GM12864 (cell line): Measurements from ENCODE around the gene PAPPA2.
"Not testable (repeated sequence)": the region's sequence is repeated elsewhere in the genome, so short reads cannot be mapped to it uniquely, and the experiment has no call there.

Experiments
- DNase-seq: peaks from one replicate; pipeline ENCODE4 v3.0.0-alpha.2; 2011; ENCODE audit warnings: low read depth
- H3K4me3 ChIP-seq: 2 replicates; pipeline ENCODE4 v1.5.1; 2011; ENCODE audit warnings: mild to moderate bottlenecking, low read depth, low read length, control low read depth
- CTCF ChIP-seq: IDR thresholded peaks from 2 replicates; pipeline ENCODE4 v1.5.1; 2011; ENCODE audit warnings: low read depth, mild to moderate bottlenecking, moderate library complexity, low read length, control low read depth, inconsistent platforms; ENCODE audit errors: missing control alignments

The PAPPA2 gene

GRCh38 chr1:176445402-176445801 lies 17.6 kb upstream of the PAPPA2 start:
- no peak for TF ChIP-seq CTCF
- no peak for DNase-seq

GRCh38 chr1:176448340-176448739 lies 14.6 kb upstream of the PAPPA2 start:
- TF ChIP-seq CTCF: no peak
- DNase-seq: no peak
- no peak overlapping the region for H3K4me3 ChIP-seq

More at GRCh38 chr1:176445402-176445801, 17.6 kb upstream of the PAPPA2 start:
- H3K4me3 ChIP-seq: no peak overlapping the region

GRCh38 chr1:176450526-176450925 lies 12.4 kb upstream of the PAPPA2 start:
- no peak overlapping the region for H3K4me3 ChIP-seq
- DNase-seq: no peak
- TF ChIP-seq CTCF: no peak

GRCh38 chr1:176451741-176452140 lies 11.2 kb upstream of the PAPPA2 start:
- H3K4me3 ChIP-seq, DNase-seq: not testable (repeated sequence)

GRCh38 chr1:176456795-176457194 lies 6.2 kb upstream of the PAPPA2 start:
- DNase-seq: no peak
- no peak overlapping the region for H3K4me3 ChIP-seq
- no peak for TF ChIP-seq CTCF

- no peak for DNase-seq
- no peak for TF ChIP-seq CTCF
- H3K4me3 ChIP-seq: no peak overlapping the region
Observed at GRCh38 chr1:176460544-176461336, 2.2 kb upstream of the PAPPA2 start.

GRCh38 chr1:176461576-176461975 lies 1.4 kb upstream of the PAPPA2 start:
- DNase-seq: no peak
- H3K4me3 ChIP-seq: no peak overlapping the region
- TF ChIP-seq CTCF: no peak
